Thoracic aorta (tissue), 2 donors: Measurements from ENCODE around the gene ICA1. TPM values are rescaled to one million over a fixed set of nuclear protein-coding genes. Genes with fewer than 3 reads are reported as not detected.

Experiments used
- ATAC-seq: fragments of 150-250 bp; one replicate; pipeline ENCODE4 v1.8.0; 2017; ENCODE audit warnings: low read depth; ENCODE audit not compliant: insufficient number of reproducible peaks, low FRiP score
- DNase-seq: peaks from one replicate; pipeline ENCODE4 v3.0.0-alpha.2; 2020; ENCODE audit warnings: low spot score
- H3K27ac ChIP-seq, 2 donors: fragments of 200-600 bp; sonication (generic); 1 replicate in 1 of 2; 2 replicates in 1 of 2; pipeline ENCODE4 v1.5.1; 2016; ENCODE audit warnings: mild to moderate bottlenecking in 2 of 2, moderate library complexity in 2 of 2
- H3K27me3 ChIP-seq: fragments of 200-600 bp; sonication (generic); replicated peaks from 2 replicates; pipeline ENCODE4 v1.6.0; 2016; ENCODE audit warnings: mild to moderate bottlenecking; ENCODE audit not compliant: insufficient read depth
- H3K36me3 ChIP-seq: fragments of 200-600 bp; sonication (generic); one replicate; pipeline ENCODE4 v1.5.1; 2016
- H3K4me1 ChIP-seq, 2 donors: fragments of 200-600 bp; sonication (generic); 1 replicate in 1 of 2; 2 replicates in 1 of 2; pipeline versions ENCODE4 v1.5.1 to v1.6.0; 2016; ENCODE audit warnings: low read depth in 2 of 2, mild to moderate bottlenecking in 1 of 2; ENCODE audit not compliant: control insufficient read depth in 1 of 2
- H3K4me3 ChIP-seq: fragments of 200-600 bp; sonication (generic); 2 replicates; pipeline ENCODE4 v1.5.1; 2016; ENCODE audit warnings: mild to moderate bottlenecking
- H3K9me3 ChIP-seq: fragments of 200-600 bp; sonication (generic); 2 replicates; pipeline ENCODE4 v1.5.1; 2016
- CTCF ChIP-seq: fragments of 200-600 bp; sonication (generic); IDR thresholded peaks from one replicate; pipeline ENCODE4 v1.5.1; 2019; ENCODE audit warnings: antibody characterized with exemption
- total RNA-seq, 2 donors: library from RNA; depleted of rRNA; stranded (reverse); fragments of >200 nt; gene quantifications; one replicate each; pipeline versions ENCODE4 v1.1.0 to v1.2.3, GENCODE V29; 2016

Gene ICA1
- total RNA-seq, 2 donors from 2014 or later: 6.6 to 9.9 TPM

GRCh38 chr7:8146788-8147413 lies 115.1 kb downstream of the ICA1 start:
- ATAC-seq: no peak
- Histone ChIP-seq H3K27me3 (no peaks in the 10 kb centered on the region), H3K4me1 (peaks cover 0 to 2% of the 10 kb centered on the region in 2 donors), H3K9me3 (no peaks in the 10 kb centered on the region), H3K27ac (no peak overlapping the region), H3K36me3 (no peaks in the 10 kb centered on the region), H3K4me3 (no peak overlapping the region)
- no peak for TF ChIP-seq CTCF
- DNase-seq: no peak

- Histone ChIP-seq H3K4me1 (no peaks in the 10 kb centered on the region), H3K9me3 (no peaks in the 10 kb centered on the region), H3K27ac (no peak overlapping the region), H3K27me3 (no peaks in the 10 kb centered on the region), H3K36me3 (no peaks in the 10 kb centered on the region), H3K4me3 (no peak overlapping the region)
- DNase-seq (no peak), ATAC-seq (no peak)
- no peak for TF ChIP-seq CTCF
Observed at GRCh38 chr7:8146106-8146787, 115.7 kb downstream of the ICA1 start.

- Histone ChIP-seq H3K9me3 (no peaks in the 10 kb centered on the region), H3K4me3 (no peak overlapping the region), H3K27ac (no peak overlapping the region), H3K4me1 (no peaks in the 10 kb centered on the region), H3K36me3 (no peaks in the 10 kb centered on the region), H3K27me3 (no peaks in the 10 kb centered on the region)
- no peak for TF ChIP-seq CTCF
- ATAC-seq (no peak), DNase-seq (no peak)
Observed at GRCh38 chr7:8144856-8145255, 117.1 kb downstream of the ICA1 start.

GRCh38 chr7:8143151-8143874 lies 118.7 kb downstream of the ICA1 start:
- no peak for TF ChIP-seq CTCF
- H3K36me3 ChIP-seq: no peaks in the 10 kb centered on the region
- H3K4me1 ChIP-seq: no peaks in the 10 kb centered on the region
- DNase-seq (no peak), ATAC-seq (no peak)
- H3K27ac ChIP-seq: no peak overlapping the region
- H3K27me3 ChIP-seq: no peaks in the 10 kb centered on the region
- H3K4me3 ChIP-seq: no peak overlapping the region
- no peaks in the 10 kb centered on the region for H3K9me3 ChIP-seq

- no peak for TF ChIP-seq CTCF
Observed at GRCh38 chr7:8142477-8142876, 119.5 kb downstream of the ICA1 start.

More at GRCh38 chr7:8142477-8142876, 119.5 kb downstream of the ICA1 start:
- DNase-seq (no peak), ATAC-seq (no peak)
- H3K9me3 ChIP-seq: no peaks in the 10 kb centered on the region
- H3K36me3 ChIP-seq: no peaks in the 10 kb centered on the region
- H3K27ac ChIP-seq: no peak overlapping the region
- no peak overlapping the region for H3K4me3 ChIP-seq
- H3K27me3 ChIP-seq: no peaks in the 10 kb centered on the region
- H3K4me1 ChIP-seq: no peaks in the 10 kb centered on the region
